H9 (cell line): Measurements from ENCODE around the gene GRIA4. TPM values are rescaled to one million over a fixed set of nuclear protein-coding genes. Genes with fewer than 3 reads are reported as not detected.

Experiments
- DNase-seq: peaks from one replicate; pipeline ENCODE4 v3.0.0-alpha.2; 2017
- H2AFZ ChIP-seq: one replicate; pipeline ENCODE4 v1.6.1; 2013; ENCODE audit warnings: mild to moderate bottlenecking, low read length, control low read depth, moderate library complexity
- H2AK5ac ChIP-seq: 2 replicates; pipeline ENCODE4 v1.6.1; 2013; ENCODE audit warnings: low read length, control low read depth, mixed read lengths; ENCODE audit not compliant: insufficient read length
- H2BK120ac ChIP-seq: one replicate; pipeline ENCODE4 v1.6.1; 2013; ENCODE audit warnings: low read depth, mild to moderate bottlenecking, low read length, control low read depth, inconsistent platforms; ENCODE audit not compliant: poor library complexity, severe bottlenecking
- H2BK12ac ChIP-seq: 2 replicates; pipeline ENCODE4 v1.6.1; 2013; ENCODE audit warnings: low read length, control low read depth, mixed read lengths, low read depth; ENCODE audit not compliant: insufficient read length
- H2BK15ac ChIP-seq: 2 replicates; pipeline ENCODE4 v1.6.1; 2013; ENCODE audit warnings: low read depth, low read length, control low read depth
- H2BK20ac ChIP-seq: one replicate; pipeline ENCODE4 v1.6.1; 2013; ENCODE audit warnings: low read depth, mild to moderate bottlenecking, low read length, control low read depth, inconsistent platforms; ENCODE audit not compliant: poor library complexity, severe bottlenecking
- H2BK5ac ChIP-seq: 2 replicates; pipeline ENCODE4 v1.6.1; 2013; ENCODE audit warnings: low read length, control low read depth, mixed read lengths; ENCODE audit not compliant: insufficient read length
- H3K14ac ChIP-seq: 2 replicates; pipeline ENCODE4 v1.6.1; 2013; ENCODE audit warnings: low read length, control low read depth; ENCODE audit not compliant: insufficient read depth
- H3K18ac ChIP-seq: 2 replicates; pipeline ENCODE4 v1.6.1; 2013; ENCODE audit warnings: low read depth, mild to moderate bottlenecking, mixed read lengths, low read length, control low read depth; ENCODE audit not compliant: insufficient read length
- H3K23ac ChIP-seq: 2 replicates; pipeline ENCODE4 v1.6.1; 2013; ENCODE audit warnings: low read length, control low read depth, mixed read lengths, low read depth; ENCODE audit not compliant: insufficient read length
- H3K23me2 ChIP-seq: 2 replicates; pipeline ENCODE4 v1.6.1; 2013; ENCODE audit warnings: low read depth, mild to moderate bottlenecking, mixed read lengths, low read length, control low read depth; ENCODE audit not compliant: insufficient read length, poor library complexity, severe bottlenecking
- H3K27ac ChIP-seq: 2 replicates; pipeline ENCODE4 v1.5.1; 2013; ENCODE audit warnings: low read length, control low read depth, mixed read lengths, low read depth; ENCODE audit not compliant: insufficient read length
- H3K27me3 ChIP-seq: 2 replicates; pipeline ENCODE4 v1.6.1; 2013; ENCODE audit warnings: low read length, control low read depth, inconsistent platforms; ENCODE audit not compliant: insufficient read depth
- H3K4ac ChIP-seq: 2 replicates; pipeline ENCODE4 v1.6.1; 2013; ENCODE audit warnings: low read depth, mild to moderate bottlenecking, control low read depth, inconsistent platforms, low read length, moderate library complexity
- H3K4me1 ChIP-seq: 2 replicates; pipeline ENCODE4 v1.6.1; 2013; ENCODE audit warnings: low read length, control low read depth, inconsistent platforms; ENCODE audit not compliant: insufficient read depth
- H3K4me2 ChIP-seq: 2 replicates; pipeline ENCODE4 v1.6.1; 2013; ENCODE audit warnings: low read length, control low read depth, mixed read lengths; ENCODE audit not compliant: insufficient read length, insufficient read depth
- H3K56ac ChIP-seq: 2 replicates; pipeline ENCODE4 v1.6.1; 2013; ENCODE audit warnings: low read depth, mild to moderate bottlenecking, mixed read lengths, low read length, control low read depth; ENCODE audit not compliant: insufficient read length
- H3K79me1 ChIP-seq: 2 replicates; pipeline ENCODE4 v1.6.1; 2013; ENCODE audit warnings: low read depth, mild to moderate bottlenecking, moderate library complexity, low read length, control low read depth, inconsistent platforms; ENCODE audit not compliant: insufficient read depth, poor library complexity, severe bottlenecking
- H3K79me2 ChIP-seq: 2 replicates; pipeline ENCODE4 v1.6.1; 2013; ENCODE audit warnings: low read length, control low read depth, inconsistent platforms; ENCODE audit not compliant: insufficient read depth
- H3K9ac ChIP-seq: 2 replicates; pipeline ENCODE4 v1.6.1; 2013; ENCODE audit warnings: low read length, control low read depth, mixed read lengths; ENCODE audit not compliant: insufficient read length; ENCODE audit errors: extremely low read depth
- H3K9me3 ChIP-seq: one replicate; pipeline ENCODE4 v1.6.1; 2013; ENCODE audit warnings: low read depth, low read length, inconsistent platforms; ENCODE audit not compliant: control insufficient read depth
- H3T11ph ChIP-seq: one replicate; pipeline ENCODE4 v1.6.1; 2013; ENCODE audit warnings: mild to moderate bottlenecking, low read length, control low read depth, inconsistent platforms
- H4K20me1 ChIP-seq: one replicate; pipeline ENCODE4 v1.6.1; 2013; ENCODE audit not compliant: control insufficient read depth, insufficient read length, insufficient read depth
- H4K5ac ChIP-seq: 2 replicates; pipeline ENCODE4 v1.6.1; 2013; ENCODE audit warnings: low read depth, mild to moderate bottlenecking, mixed read lengths, low read length, control low read depth; ENCODE audit not compliant: insufficient read length
- H4K8ac ChIP-seq: replicated peaks from 2 replicates; pipeline ENCODE4 v1.6.1; 2013; ENCODE audit warnings: low read length, control low read depth, mixed read lengths, low read depth; ENCODE audit not compliant: insufficient read length
- H4K91ac ChIP-seq: 2 replicates; pipeline ENCODE4 v1.6.1; 2013; ENCODE audit warnings: low read depth, mild to moderate bottlenecking, moderate library complexity, mixed read lengths, low read length, control low read depth; ENCODE audit not compliant: insufficient read length
- H3K27ac Mint-ChIP-seq, 3 experiments: 2 replicates in 2 of 3; 3 replicates in 1 of 3; pipeline ENCODE4 v1.8.0; 2020 to 2021; ENCODE audit warnings: mixed read lengths in 3 of 3, mild to moderate bottlenecking in 1 of 3, moderate library complexity in 1 of 3
- H3K27me3 Mint-ChIP-seq: 2 replicates; pipeline ENCODE4 v1.8.0; 2021; ENCODE audit warnings: low read depth, mild to moderate bottlenecking, moderate library complexity, mixed read lengths
- H3K36me3 Mint-ChIP-seq, 3 experiments: 2 replicates in 2 of 3; 3 replicates in 1 of 3; pipeline ENCODE4 v1.8.0; 2020 to 2021; ENCODE audit warnings: low read depth in 3 of 3, mixed read lengths in 3 of 3; ENCODE audit not compliant: insufficient read depth in 1 of 3
- H3K4me1 Mint-ChIP-seq, 2 experiments: 2 replicates each; pipeline ENCODE4 v1.8.0; 2020; ENCODE audit warnings: mixed read lengths in 2 of 2
- H3K4me3 Mint-ChIP-seq, 2 experiments: 2 replicates in 1 of 2; 3 replicates in 1 of 2; pipeline ENCODE4 v1.8.0; 2020 to 2021; ENCODE audit warnings: mild to moderate bottlenecking in 2 of 2, mixed read lengths in 2 of 2, moderate library complexity in 1 of 2
- H3K9me3 Mint-ChIP-seq, 2 experiments: 2 replicates in 1 of 2; 3 replicates in 1 of 2; pipeline ENCODE4 v1.8.0; 2020; ENCODE audit warnings: mild to moderate bottlenecking in 2 of 2, mixed read lengths in 2 of 2, moderate library complexity in 1 of 2
- CTCF ChIP-seq: fragments of 200-600 bp; sonication (generic); conservative IDR thresholded peaks from 3 replicates; pipeline ENCODE4 v1.8.0; 2021; ENCODE audit warnings: antibody characterized with exemption, mild to moderate bottlenecking
- WGBS: extraction: QIAGEN DNeasy Blood & Tissue Kit; methylation state at CpG from one replicate; pipeline ENCODE4 v1.1.7; 2013; ENCODE audit warnings: missing lambda C conversion rate, low lambda C conversion rate, mixed read lengths; ENCODE audit not compliant: insufficient read length; ENCODE audit errors: extremely low coverage; 5-methylcytosine and 5-hydroxymethylcytosine counted together
- total RNA-seq: library from RNA; stranded (reverse); gene quantifications from 2 replicates; pipeline ENCODE4 v1.2.1, GENCODE V29; 2021

The GRIA4 gene
- total RNA-seq, 1 experiment from 2014 or later: 0.83 TPM

- Histone ChIP-seq H2AK5ac (no peak overlapping the region), H2BK5ac (no peak overlapping the region), H3K4ac (no peak overlapping the region), H2BK15ac (0 out of 2 replicates have a peak overlapping the region, but pooled peaks have one; percentile 38), H3K27ac (no peak overlapping the region), H3K79me1 (peaks cover 3% of the 10 kb centered on the region), H3K18ac (peak overlapping the region; percentile 81), H4K91ac (no peak overlapping the region), H3K23me2 (peaks cover 3% of the 10 kb centered on the region), H3K9ac (peak overlapping the region; percentile 88), H4K20me1 (no peaks in the 10 kb centered on the region), H3K27me3 (no peaks in the 10 kb centered on the region), H4K8ac (no peak overlapping the region), H3K56ac (no peak overlapping the region), H3K4me2 (peak overlapping the region; percentile 64), H2AFZ (no peak overlapping the region), H3K23ac (no peak overlapping the region), H3K14ac (peak overlapping the region; percentile 94), H3K4me1 (no peaks in the 10 kb centered on the region), H3K9me3 (no peaks in the 10 kb centered on the region), H3T11ph (no peak overlapping the region), H2BK20ac (no peak overlapping the region), H4K5ac (no peak overlapping the region), H3K79me2 (peaks cover 11% of the 10 kb centered on the region; the same call in 1 of the 2 replicates), H2BK12ac (no peak overlapping the region), H2BK120ac (no peak overlapping the region)
- DNase-seq: no peak
- H3K9me3 Mint-ChIP-seq: no peaks in the 10 kb centered on the region
- no CpG with 5 or more reads among the region's 18 CpGs for WGBS
- peaks cover 2 to 5% (median 4%) of the 10 kb centered on the region in 3 experiments; a peak in 4 of 7 replicates for H3K36me3 Mint-ChIP-seq
- peak overlapping the region; percentile 91 to 97 for H3K4me3 Mint-ChIP-seq
- peaks cover 32 to 34% of the 10 kb centered on the region in 2 experiments for H3K4me1 Mint-ChIP-seq
- peak overlapping the region; percentile 44 to 87 (median 73); a peak in 5 of 7 replicates for H3K27ac Mint-ChIP-seq
- H3K27me3 Mint-ChIP-seq: no peaks in the 10 kb centered on the region
- TF ChIP-seq CTCF: no peak
These were observed 411.5 kb downstream of the GRIA4 start for GRCh38 chr11:106021181-106021966.
